Measurements from ENCODE around the gene GCSH.

DNA sequence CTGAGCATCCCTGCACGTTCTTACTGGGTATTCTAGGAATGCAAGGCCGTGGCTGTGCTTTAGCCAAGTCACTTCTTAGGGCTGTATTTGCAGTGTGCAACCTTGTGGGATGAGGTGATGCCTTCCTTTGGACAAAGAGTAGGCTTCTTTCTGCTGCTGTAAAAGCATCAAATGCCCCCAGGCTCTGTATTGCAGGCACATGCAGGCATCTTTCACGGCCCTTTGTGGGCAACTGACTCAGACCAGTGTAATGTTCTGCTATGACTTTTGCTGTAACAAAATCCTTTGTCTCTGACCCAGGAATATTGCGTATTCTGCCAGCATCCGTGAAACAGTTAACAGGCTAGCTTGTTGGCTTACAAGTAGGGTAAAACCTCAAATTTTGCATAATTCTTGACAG lies 30.9 kb upstream of the GCSH start:
- TF ChIP-seq EP300 (IDR thresholded peaks at IDR 0.05) (no peak), CTCF (IDR thresholded peaks at IDR 0.05) (no peak), POLR2A (IDR thresholded peaks at IDR 0.05) (no peak), POLR2AphosphoS5 (IDR thresholded peaks at IDR 0.05) (no peak)

Measured in stomach (tissue), 4 donors.